ENCODE results near the gene DBP. TPM values are rescaled to one million over a fixed set of nuclear protein-coding genes. Genes with fewer than 3 reads are reported as not detected.

Gene DBP
- total RNA-seq, 1 experiment from 2014 or later = 12.0 TPM

GRCh38 chr19:48596237-48596636 lies 40.9 kb downstream of the DBP start:
- ChIA-PET CTCF (interaction anchor here (0.9 kb wide), 1 partner anchor 13 kb away, joined by 3 read pairs; no protein-coding TSS in a partner anchor), POLR2A (interaction anchor here (0.5 kb wide), 1 partner anchor 17 kb away, joined by 4 read pairs; no protein-coding TSS in a partner anchor)
- H3K27me3 Mint-ChIP-seq (ENCODE audit: low read depth) = peaks cover 2% of the 10 kb centered on the region
- no peak overlapping the region for H3K4me3 Mint-ChIP-seq
- ATAC-seq (no peak), DNase-seq (ENCODE audit: low spot score) (no peak)
- no peak overlapping the region for H3K27ac Mint-ChIP-seq
- H3K9me3 Mint-ChIP-seq = no peaks in the 10 kb centered on the region
- no peaks in the 10 kb centered on the region for H3K4me1 Mint-ChIP-seq
- no peaks in the 10 kb centered on the region for H3K36me3 Mint-ChIP-seq
- TF ChIP-seq RORB (CRISPR knock-in tag; IDR thresholded peaks at IDR 0.05) = no peak
- TF ChIP-seq JUN (CRISPR knock-in tag; IDR thresholded peaks at IDR 0.05) = no peak
- no peak for TF ChIP-seq ATF6 (CRISPR knock-in tag; IDR thresholded peaks at IDR 0.05)
- no peak for TF ChIP-seq SOX15 (CRISPR knock-in tag; IDR thresholded peaks at IDR 0.05)
- no peak for TF ChIP-seq ZNF512 (CRISPR knock-in tag; IDR thresholded peaks at IDR 0.05; ENCODE audit: borderline replicate concordance)
- no peak for TF ChIP-seq NFATC4 (CRISPR knock-in tag; IDR thresholded peaks at IDR 0.05)

GRCh38 chr19:48595833-48596232 lies 41.3 kb downstream of the DBP start:
- ATAC-seq (no peak), DNase-seq (ENCODE audit: low spot score) (no peak)
- no peak for TF ChIP-seq NFYB (CRISPR knock-in tag; conservative IDR thresholded peaks at IDR 0.05; ENCODE audit: low read depth)
- TF ChIP-seq IRF1 (CRISPR knock-in tag; IDR thresholded peaks at IDR 0.05) = no peak
- TF ChIP-seq ZNF232 (CRISPR knock-in tag; IDR thresholded peaks at IDR 0.05) = no peak
- no peak for TF ChIP-seq TEAD1 (CRISPR knock-in tag; IDR thresholded peaks at IDR 0.05)
- TF ChIP-seq AR (CRISPR knock-in tag; IDR thresholded peaks at IDR 0.05) = no peak
- no peak for TF ChIP-seq GABPB1 (CRISPR knock-in tag; IDR thresholded peaks at IDR 0.05)
- no peak for TF ChIP-seq KAT7 (CRISPR knock-in tag; IDR thresholded peaks at IDR 0.05; ENCODE audit: borderline replicate concordance)
- TF ChIP-seq GTF2I (CRISPR knock-in tag; conservative IDR thresholded peaks at IDR 0.05) = no peak
- TF ChIP-seq AFF4 (CRISPR knock-in tag; IDR thresholded peaks at IDR 0.05; ENCODE audit: borderline replicate concordance) = no peak
- TF ChIP-seq SP1 (CRISPR knock-in tag; conservative IDR thresholded peaks at IDR 0.05) = no peak
- no peak for TF ChIP-seq ZNF425 (CRISPR knock-in tag; conservative IDR thresholded peaks at IDR 0.05)
- no peak for TF ChIP-seq OVOL2 (CRISPR knock-in tag; IDR thresholded peaks at IDR 0.05; ENCODE audit: borderline replicate concordance)
- TF ChIP-seq ZNF263 (CRISPR knock-in tag; IDR thresholded peaks at IDR 0.05; ENCODE audit: low read depth) = no peak
- no peak for TF ChIP-seq RELA (CRISPR knock-in tag; IDR thresholded peaks at IDR 0.05; ENCODE audit: borderline replicate concordance)
- Mint-ChIP-seq H3K36me3 (no peaks in the 10 kb centered on the region), H3K4me1 (no peaks in the 10 kb centered on the region), H3K4me3 (no peak overlapping the region), H3K27ac (no peak overlapping the region), H3K9me3 (no peaks in the 10 kb centered on the region), H3K27me3 (ENCODE audit: low read depth) (peaks cover 6% of the 10 kb centered on the region)
- ChIA-PET POLR2A (interaction anchor here (0.5 kb wide), 1 partner anchor 16 kb away, joined by 4 read pairs; no protein-coding TSS in a partner anchor), CTCF (interaction anchor here (0.9 to 3.3 kb wide), 4 partner anchors 12 to 34 kb away, joined by 3 to 20 read pairs (median 3); no protein-coding TSS in a partner anchor)

Data from WTC11 (cell line).